HG03432 (cell line): Measurements from ENCODE around the gene SMAD5.

ENCODE experiments used
- ATAC-seq: cut with Tn5 transposase; IDR thresholded peaks from one replicate; pipeline ENCODE4 v1.9.1; 2021; ENCODE audit warnings: mild to moderate bottlenecking, moderate library complexity; ENCODE audit not compliant: unreplicated experiment

SMAD5 gene

GRCh38 chr5:136212252-136212721 is 79.6 kb downstream of the SMAD5 start:
- ATAC-seq: peak; percentile 57

DNA sequence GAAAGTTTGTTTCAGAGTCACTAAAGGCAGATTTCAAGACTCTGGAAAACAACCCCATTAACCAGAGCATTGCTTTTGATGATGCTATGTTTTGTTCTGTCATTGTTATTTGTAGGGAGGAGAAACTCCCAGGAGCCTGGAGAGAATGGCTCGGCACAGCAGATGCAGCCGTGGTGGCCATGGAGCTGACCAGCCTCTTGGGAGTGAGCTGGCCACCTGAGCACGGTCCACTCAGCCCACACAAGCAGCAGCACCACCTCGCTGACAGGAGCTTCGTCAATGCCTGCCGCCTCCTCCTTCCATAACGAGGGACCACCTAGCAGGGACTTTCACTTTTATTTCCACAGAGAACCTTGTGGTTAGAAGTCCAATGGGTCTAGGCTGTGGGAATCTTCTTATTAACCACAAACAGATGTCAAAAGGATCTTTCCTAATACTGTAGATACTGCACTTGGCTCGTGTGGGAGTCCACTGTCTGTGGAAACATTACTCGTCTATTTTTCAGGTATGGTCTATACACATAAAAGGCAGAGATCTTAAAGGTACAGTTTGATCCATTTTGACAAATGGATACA is 81.4 kb downstream of the SMAD5 start:
- ATAC-seq: no peak

GRCh38 chr5:136215812-136216211 is 83.2 kb downstream of the SMAD5 start:
- no peak for ATAC-seq

DNA sequence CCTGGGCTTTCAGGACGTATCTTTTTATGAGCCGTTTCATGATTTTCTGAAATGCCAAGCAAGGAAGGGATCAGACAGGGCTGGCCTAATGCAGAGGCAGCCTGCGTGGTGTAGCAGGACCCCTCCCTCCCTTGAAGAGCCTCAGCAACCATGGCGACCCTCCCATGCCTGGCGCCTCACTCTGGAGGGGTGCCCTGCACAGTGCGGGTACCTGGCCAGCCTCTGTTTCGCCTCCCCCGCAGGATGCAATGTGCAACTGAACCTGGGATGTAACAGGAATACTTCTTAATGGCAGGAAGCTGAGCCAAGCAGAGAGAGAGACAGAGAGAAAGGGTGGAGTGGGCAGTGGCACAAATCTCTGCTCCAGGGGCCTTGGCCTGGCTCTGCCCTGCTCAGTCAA is 83.6 kb downstream of the SMAD5 start:
- no peak for ATAC-seq

DNA sequence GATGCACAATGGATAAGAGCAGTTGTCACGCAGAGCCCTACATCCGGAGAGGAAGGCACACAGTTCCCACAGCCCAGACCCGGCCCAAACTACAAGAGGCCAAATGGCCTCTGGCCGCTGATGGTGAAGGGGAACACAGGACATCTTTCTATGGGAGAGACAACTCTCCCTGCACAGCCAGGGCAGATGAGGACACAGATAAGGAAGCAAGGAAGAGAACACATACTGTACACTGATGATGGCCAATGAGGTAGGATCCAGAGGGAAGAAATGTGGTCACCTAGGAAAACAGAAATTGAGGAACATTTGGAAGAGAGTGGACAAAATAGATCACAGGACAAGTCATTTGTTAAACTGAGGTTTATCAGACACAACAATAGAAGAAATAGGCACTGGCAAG is 88.7 kb downstream of the SMAD5 start:
- no peak for ATAC-seq

DNA sequence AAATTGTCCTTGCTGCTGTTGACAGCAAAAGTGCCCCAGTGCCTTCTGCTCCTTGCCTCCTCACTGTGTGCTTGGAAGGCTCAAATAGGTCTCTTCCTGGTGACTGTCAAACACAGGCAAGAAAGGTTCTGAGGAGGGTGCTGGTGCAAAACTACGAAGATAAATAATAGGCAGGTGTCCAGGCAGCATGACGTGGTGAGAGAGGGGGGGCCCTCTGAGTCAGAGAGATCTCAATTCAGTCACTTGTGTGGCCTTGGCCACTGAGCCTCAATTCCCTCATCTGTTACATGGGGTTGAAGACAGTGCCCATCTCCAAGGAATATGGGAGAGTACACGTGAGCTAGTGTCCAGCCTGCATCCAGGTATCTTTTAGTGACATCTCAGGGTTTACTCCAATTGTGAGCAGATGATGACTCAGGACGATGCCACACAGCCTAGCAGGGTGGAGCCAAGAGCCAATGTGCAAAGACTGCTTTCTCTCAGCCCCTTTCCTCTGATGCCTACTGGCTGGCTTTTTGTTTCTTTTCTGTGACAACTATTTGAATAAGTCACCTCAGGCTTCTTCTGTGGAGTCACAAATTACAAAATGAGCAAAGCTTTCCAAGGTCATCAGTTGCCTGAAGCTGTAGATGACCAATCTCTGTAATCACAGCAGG is 90.1 kb downstream of the SMAD5 start:
- ATAC-seq: no peak

DNA sequence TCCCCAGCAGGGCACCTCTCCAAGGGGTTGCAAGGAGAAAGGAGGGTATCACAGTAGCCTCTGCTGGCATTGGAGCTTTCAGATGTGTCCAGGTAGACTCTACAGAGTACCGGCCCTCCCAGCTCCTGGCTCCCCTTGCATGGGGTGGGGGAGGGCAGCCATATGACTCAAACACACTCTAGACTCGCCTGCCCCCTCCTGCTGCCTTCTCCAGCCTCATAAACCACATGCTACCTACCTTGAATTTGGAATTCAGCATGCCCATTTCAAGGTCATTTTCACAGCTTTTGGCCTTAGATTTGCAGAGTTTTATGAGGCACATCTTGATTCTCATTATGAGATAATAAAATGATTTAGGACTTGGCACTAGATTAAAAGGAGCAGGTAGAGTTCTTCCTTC is 93.2 kb downstream of the SMAD5 start:
- ATAC-seq: no peak

- ATAC-seq: no peak
These were observed 93.8 kb downstream of the SMAD5 start for GRCh38 chr5:136226401-136226800.

DNA sequence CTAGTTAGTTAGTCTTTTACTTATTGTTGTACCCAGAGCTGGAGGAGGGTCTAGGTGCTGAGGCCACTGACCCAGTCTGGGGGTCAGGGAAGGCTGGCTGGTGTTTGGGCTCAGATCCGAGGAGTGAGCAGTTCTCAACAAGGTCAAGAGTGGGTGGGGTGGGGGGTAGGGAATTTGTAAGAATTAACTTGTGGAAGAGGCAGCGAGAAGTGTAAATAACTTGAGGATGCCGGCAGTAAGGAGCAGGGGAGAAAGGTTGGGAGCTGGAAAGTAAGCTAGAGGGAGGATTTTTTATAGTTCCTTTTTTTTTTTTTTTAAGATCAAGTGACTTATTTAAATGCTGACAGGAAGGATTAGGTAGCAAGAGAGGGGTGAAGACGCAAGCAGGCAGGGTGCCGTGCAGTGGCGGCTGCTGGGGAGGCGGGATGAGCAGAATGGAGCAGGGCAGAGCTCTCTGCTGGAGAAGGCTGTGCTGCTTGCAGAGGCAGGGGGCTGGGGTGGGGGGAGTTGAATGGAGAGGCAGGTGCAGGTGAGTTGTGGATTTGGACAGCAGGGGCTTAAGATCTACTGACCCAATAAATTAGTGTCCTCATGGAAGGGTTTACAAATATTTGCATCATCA is 95.6 kb downstream of the SMAD5 start:
- no peak for ATAC-seq

DNA sequence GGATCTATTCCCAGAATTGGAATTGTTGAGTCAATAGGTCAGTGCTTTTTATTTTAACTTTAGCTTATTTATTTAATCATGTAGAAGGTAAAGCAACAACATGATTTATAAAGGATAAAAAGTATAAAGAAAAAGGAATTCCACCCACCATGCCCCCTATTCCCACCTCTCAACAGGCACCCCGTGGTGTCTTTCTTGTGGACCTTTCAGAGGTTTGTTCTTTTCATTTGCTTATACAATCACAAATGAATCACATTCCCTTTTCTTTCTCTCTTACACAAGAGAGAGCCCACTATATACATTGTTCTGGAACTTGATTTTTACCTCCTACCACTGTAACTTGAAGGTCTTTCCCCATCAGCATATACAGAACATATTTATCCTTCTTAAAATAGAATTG is 97.5 kb downstream of the SMAD5 start:
- ATAC-seq: no peak

- peak; percentile 76 for ATAC-seq
These were observed 99.7 kb downstream of the SMAD5 start for GRCh38 chr5:136232316-136232715.
